ENCODE results near the gene MTCL3.
"Not testable (repeated sequence)": the region's sequence is repeated elsewhere in the genome, so short reads cannot be mapped to it uniquely, and the experiment has no call there.

MTCL3 gene

GRCh38 chr6:127466416-127466815 lies 52.7 kb downstream of the MTCL3 start:
- no peak for DNase-seq

GRCh38 chr6:127464881-127465459 lies 54.2 kb downstream of the MTCL3 start:
- DNase-seq: peak; percentile 64 to 87 (median 78)

- no peak for DNase-seq
Measured at GRCh38 chr6:127464161-127464880, 54.8 kb downstream of the MTCL3 start.

- DNase-seq: no peak
Measured at GRCh38 chr6:127463056-127463455, 56.1 kb downstream of the MTCL3 start.

- DNase-seq: no peak
Measured at GRCh38 chr6:127462376-127462775, 56.8 kb downstream of the MTCL3 start.

GRCh38 chr6:127460465-127460864 lies 58.7 kb downstream of the MTCL3 start:
- DNase-seq: no peak

GRCh38 chr6:127459231-127459641 lies 59.9 kb downstream of the MTCL3 start, which contains the start of gene KIAA0408:
Gene KIAA0408 (minus strand): TSS chr6:127459389. CDS start chr6:127453981, 5,408 bp downstream.
- no peak for DNase-seq

GRCh38 chr6:127458817-127459216 lies 60.3 kb downstream of the MTCL3 start:
- DNase-seq: peak; percentile 38 to 72 (median 62)

- DNase-seq: no peak
Measured at GRCh38 chr6:127458222-127458621, 60.9 kb downstream of the MTCL3 start.

GRCh38 chr6:127457456-127458064 lies 61.6 kb downstream of the MTCL3 start:
- DNase-seq: peak; percentile 77 to 95 (median 88)

GRCh38 chr6:127456465-127456864 lies 62.7 kb downstream of the MTCL3 start:
- no peak for DNase-seq

GRCh38 chr6:127453845-127454619 lies 65.1 kb downstream of the MTCL3 start:
- peak in 2 of 4 experiments; percentile 10 to 31 for DNase-seq

- no peak for DNase-seq
Measured at GRCh38 chr6:127452803-127453202, 66.3 kb downstream of the MTCL3 start.

- no peak for DNase-seq
Measured at GRCh38 chr6:127451388-127451787, 67.7 kb downstream of the MTCL3 start.

GRCh38 chr6:127447780-127448179 lies 71.4 kb downstream of the MTCL3 start:
- no peak for DNase-seq

- DNase-seq: peak in 3 of 4 experiments; percentile 7 to 32 (median 9)
Measured at GRCh38 chr6:127446356-127446755, 72.8 kb downstream of the MTCL3 start.

GRCh38 chr6:127441881-127442280 lies 77.3 kb downstream of the MTCL3 start:
- no peak for DNase-seq

- no peak for DNase-seq
Measured at GRCh38 chr6:127439718-127440117, 79.4 kb downstream of the MTCL3 start.

- no peak for DNase-seq
Measured at GRCh38 chr6:127436578-127437110, 82.5 kb downstream of the MTCL3 start.

GRCh38 chr6:127435626-127436220 lies 83.4 kb downstream of the MTCL3 start:
- DNase-seq: no peak

- DNase-seq: no peak
Measured at GRCh38 chr6:127434651-127435050, 84.5 kb downstream of the MTCL3 start.

- DNase-seq: not testable (repeated sequence)
Measured at GRCh38 chr6:127428562-127428961, 90.6 kb downstream of the MTCL3 start.

Measured in suppressor macrophage (primary cell).